ENCODE data around the gene CRHR1. TPM values are rescaled to one million over a fixed set of nuclear protein-coding genes. Genes with fewer than 3 reads are reported as not detected.

The CRHR1 gene
- total RNA-seq, 1 experiment from 2014 or later = not detected

DNA sequence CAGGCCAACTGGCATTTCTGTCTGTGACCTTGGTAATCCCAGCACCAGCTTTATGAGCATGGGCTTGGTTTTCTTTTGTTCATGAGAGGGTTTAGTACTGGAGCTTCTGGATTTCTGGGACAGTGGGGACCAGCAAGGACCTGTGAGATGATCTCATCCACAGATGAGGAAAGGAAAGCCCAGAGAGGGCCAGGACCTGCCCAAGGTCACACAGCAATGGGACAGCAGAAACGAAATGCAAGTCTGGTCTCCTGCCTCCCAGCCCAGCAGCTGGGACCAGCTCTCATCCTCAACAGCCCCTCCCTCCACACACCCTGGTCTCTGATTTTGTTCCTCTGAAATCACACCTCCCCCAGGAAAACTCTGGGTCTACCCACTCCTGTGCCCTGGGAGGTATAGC is 67.8 kb downstream of the CRHR1 start:
- TF ChIP-seq EZH2phosphoT487 (IDR thresholded peaks at IDR 0.05; ENCODE audit: borderline replicate concordance, low read length) = no peak
- Histone ChIP-seq H3F3A (ENCODE audit: low read length, unreplicated experiment) (no peaks in the 10 kb centered on the region), H3K9me2 (replicated peaks; ENCODE audit: low read length) (no peaks in the 10 kb centered on the region), H3K9me3 (ENCODE audit: low read length) (no peaks in the 10 kb centered on the region), H3K27ac (ENCODE audit: low read length) (no peak overlapping the region), H3K79me2 (ENCODE audit: low read length) (no peaks in the 10 kb centered on the region), H4K20me1 (ENCODE audit: low read length) (no peaks in the 10 kb centered on the region), H3K4me1 (ENCODE audit: insufficient read depth, low read length) (no peaks in the 10 kb centered on the region), H2AFZ (ENCODE audit: low read length) (no peak overlapping the region), H3K27me3 (ENCODE audit: low read length) (peaks cover 4% of the 10 kb centered on the region; the same call in 1 of the 2 replicates), H3K4me2 (ENCODE audit: low read length) (no peak overlapping the region), H3K36me3 (ENCODE audit: low read depth, low read length) (no peaks in the 10 kb centered on the region), H3K9ac (ENCODE audit: low read length) (no peak overlapping the region), H3K4me3 (ENCODE audit: low read length) (no peak overlapping the region)
- no peak for DNase-seq
- ChIA-PET POLR2A (ENCODE audit: unreplicated experiment) (interaction anchor here (0.6 kb wide), 1 partner anchor 290 kb away, joined by 3 read pairs; no protein-coding TSS in a partner anchor), CTCF (interaction anchor here (1.5 kb wide), 1 partner anchor 212 kb away, joined by 7 read pairs; no protein-coding TSS in a partner anchor)
- no peak for ATAC-seq
- intact Hi-C loops (cut with micrococcal nuclease) = loop anchor here (1.0 kb wide), 1 partner anchor 212 kb away; no protein-coding TSS in a partner anchor
- BruUV-seq (replicated peaks) = no TSS peak

DNA sequence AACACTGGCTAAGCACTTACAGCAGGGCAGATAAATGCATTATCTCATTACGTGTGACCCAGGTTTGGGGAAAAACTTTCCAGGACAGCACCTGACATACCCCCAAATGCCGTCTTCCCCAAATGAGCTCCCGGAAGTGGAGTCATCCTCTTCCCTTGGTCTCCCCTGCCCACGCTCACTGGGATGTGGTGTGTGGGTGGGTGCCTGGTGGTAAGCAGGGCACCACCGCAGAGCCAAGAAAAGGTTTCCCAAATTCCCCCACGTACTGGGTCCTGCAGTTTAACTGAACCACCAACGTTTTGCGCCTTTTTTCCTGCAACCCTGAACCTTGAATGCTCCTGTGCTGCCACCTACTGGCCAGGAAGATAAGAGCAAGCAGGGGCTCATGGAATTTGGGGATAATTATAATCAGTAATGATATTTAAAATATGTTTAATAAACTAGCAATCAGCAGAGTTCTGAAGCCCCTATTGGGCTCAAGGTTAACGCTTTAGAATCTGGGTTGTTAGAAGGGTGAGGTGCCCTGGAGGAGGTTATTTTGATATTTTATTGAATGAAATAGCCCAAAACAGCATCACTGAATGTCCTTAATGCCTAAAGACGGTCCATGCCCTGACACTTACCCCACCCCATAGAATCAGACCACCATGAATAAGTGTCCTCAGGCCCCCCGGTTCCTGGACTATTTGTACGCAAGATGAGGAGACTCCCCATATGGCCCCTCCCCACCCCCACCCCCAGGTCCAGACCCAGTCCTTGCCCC is 68.6 kb downstream of the CRHR1 start:
- no peaks in the 10 kb centered on the region for H3K9me3 ChIP-seq (ENCODE audit: low read length)
- no TSS peak for BruUV-seq (replicated peaks)
- POLR2A ChIA-PET (ENCODE audit: unreplicated experiment) = interaction anchor here (0.6 kb wide), 1 partner anchor 289 kb away, joined by 3 read pairs; no protein-coding TSS in a partner anchor
- ATAC-seq = peak; percentile 60
- TF ChIP-seq, protein P1, sequence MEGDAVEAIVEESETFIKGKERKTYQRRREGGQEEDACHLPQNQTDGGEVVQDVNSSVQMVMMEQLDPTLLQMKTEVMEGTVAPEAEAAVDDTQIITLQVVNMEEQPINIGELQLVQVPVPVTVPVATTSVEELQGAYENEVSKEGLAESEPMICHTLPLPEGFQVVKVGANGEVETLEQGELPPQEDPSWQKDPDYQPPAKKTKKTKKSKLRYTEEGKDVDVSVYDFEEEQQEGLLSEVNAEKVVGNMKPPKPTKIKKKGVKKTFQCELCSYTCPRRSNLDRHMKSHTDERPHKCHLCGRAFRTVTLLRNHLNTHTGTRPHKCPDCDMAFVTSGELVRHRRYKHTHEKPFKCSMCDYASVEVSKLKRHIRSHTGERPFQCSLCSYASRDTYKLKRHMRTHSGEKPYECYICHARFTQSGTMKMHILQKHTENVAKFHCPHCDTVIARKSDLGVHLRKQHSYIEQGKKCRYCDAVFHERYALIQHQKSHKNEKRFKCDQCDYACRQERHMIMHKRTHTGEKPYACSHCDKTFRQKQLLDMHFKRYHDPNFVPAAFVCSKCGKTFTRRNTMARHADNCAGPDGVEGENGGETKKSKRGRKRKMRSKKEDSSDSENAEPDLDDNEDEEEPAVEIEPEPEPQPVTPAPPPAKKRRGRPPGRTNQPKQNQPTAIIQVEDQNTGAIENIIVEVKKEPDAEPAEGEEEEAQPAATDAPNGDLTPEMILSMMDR (conservative IDR thresholded peaks at IDR 0.05; ENCODE audit: low read depth, low read length) = peak; percentile 98
- no peak for TF ChIP-seq EZH2phosphoT487 (IDR thresholded peaks at IDR 0.05; ENCODE audit: borderline replicate concordance, low read length)
- no peaks in the 10 kb centered on the region for H3F3A ChIP-seq (ENCODE audit: low read length, unreplicated experiment)
- no peaks in the 10 kb centered on the region for H3K36me3 ChIP-seq (ENCODE audit: low read depth, low read length)
- H3K4me3 ChIP-seq (ENCODE audit: low read length) = peak overlapping the region; percentile 10; the same call in 1 of the 2 replicates
- peak overlapping the region; percentile 67 for H3K4me2 ChIP-seq (ENCODE audit: low read length)
- intact Hi-C loops (cut with micrococcal nuclease) = loop anchor here (1.0 kb wide), 1 partner anchor 212 kb away; no protein-coding TSS in a partner anchor
- no peaks in the 10 kb centered on the region for H4K20me1 ChIP-seq (ENCODE audit: low read length)
- peak; percentile 82 for DNase-seq
- H3K9ac ChIP-seq (ENCODE audit: low read length) = no peak overlapping the region
- peaks cover 4% of the 10 kb centered on the region; the same call in 1 of the 2 replicates for H3K27me3 ChIP-seq (ENCODE audit: low read length)
- H3K79me2 ChIP-seq (ENCODE audit: low read length) = no peaks in the 10 kb centered on the region
- CTCF ChIA-PET = interaction anchor here (1.5 kb wide), 1 partner anchor 213 kb away, joined by 7 read pairs; no protein-coding TSS in a partner anchor
- H3K9me2 ChIP-seq (replicated peaks; ENCODE audit: low read length) = no peaks in the 10 kb centered on the region
- peak overlapping the region; percentile 52 for H2AFZ ChIP-seq (ENCODE audit: low read length)
- H3K4me1 ChIP-seq (ENCODE audit: insufficient read depth, low read length) = no peaks in the 10 kb centered on the region
- H3K27ac ChIP-seq (ENCODE audit: low read length) = no peak overlapping the region

DNA sequence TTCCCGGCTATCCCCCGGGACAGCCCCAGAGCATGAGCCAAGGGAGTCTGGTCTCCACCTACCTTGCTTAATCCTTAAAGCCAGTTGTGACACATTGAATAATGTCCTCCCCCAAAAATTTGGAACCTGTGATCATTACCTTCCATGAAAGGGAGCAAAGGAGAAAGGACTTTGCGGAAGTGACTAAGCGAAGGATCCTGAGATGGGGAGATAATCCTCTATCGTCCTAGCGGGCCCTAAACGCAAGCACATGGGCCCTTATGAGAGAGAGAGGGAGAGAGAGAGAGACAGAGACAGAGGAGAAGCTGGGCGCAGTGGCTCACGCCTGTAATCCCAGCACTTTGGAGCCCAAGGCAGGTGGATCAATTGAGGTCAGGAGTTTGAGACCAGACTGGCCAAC is 70.1 kb downstream of the CRHR1 start:
- intact Hi-C loops (cut with micrococcal nuclease) = no loop called here
- POLR2A ChIA-PET (ENCODE audit: unreplicated experiment) = no interaction called here
- CTCF ChIA-PET = no interaction called here

More for the DNA sequence above, 70.1 kb downstream of the CRHR1 start:
- H3K9ac ChIP-seq (ENCODE audit: low read length) = no peak overlapping the region
- TF ChIP-seq EZH2phosphoT487 (IDR thresholded peaks at IDR 0.05; ENCODE audit: borderline replicate concordance, low read length) = no peak
- TF ChIP-seq, protein P1 (conservative IDR thresholded peaks at IDR 0.05; ENCODE audit: low read depth, low read length) = no peak
- no peak for TF ChIP-seq EZH2 (IDR thresholded peaks at IDR 0.05; ENCODE audit: low read length, unreplicated experiment)
- H4K20me1 ChIP-seq (ENCODE audit: low read length) = no peaks in the 10 kb centered on the region
- no peak overlapping the region for H3K27ac ChIP-seq (ENCODE audit: low read length)
- ATAC-seq = no peak
- DNase-seq = no peak
- H3K4me3 ChIP-seq (ENCODE audit: low read length) = no peak overlapping the region
- no peak overlapping the region for H3K4me2 ChIP-seq (ENCODE audit: low read length)
- no peaks in the 10 kb centered on the region for H3K79me2 ChIP-seq (ENCODE audit: low read length)
- no peaks in the 10 kb centered on the region for H3K9me3 ChIP-seq (ENCODE audit: low read length)
- H2AFZ ChIP-seq (ENCODE audit: low read length) = no peak overlapping the region
- H3F3A ChIP-seq (ENCODE audit: low read length, unreplicated experiment) = no peaks in the 10 kb centered on the region
- no TSS peak for BruUV-seq (replicated peaks)
- H3K27me3 ChIP-seq (ENCODE audit: low read length) = peaks cover 4% of the 10 kb centered on the region; the same call in 1 of the 2 replicates
- H3K36me3 ChIP-seq (ENCODE audit: low read depth, low read length) = no peaks in the 10 kb centered on the region
- H3K9me2 ChIP-seq (replicated peaks; ENCODE audit: low read length) = no peaks in the 10 kb centered on the region
- H3K4me1 ChIP-seq (ENCODE audit: insufficient read depth, low read length) = no peaks in the 10 kb centered on the region

All from PC-3 (cell line).